HG02571 (cell line): ENCODE data around the gene RAB34.

ENCODE experiments used
- ATAC-seq: cut with Tn5 transposase; IDR thresholded peaks from one replicate; pipeline ENCODE4 v1.9.1; 2021; ENCODE audit warnings: mild to moderate bottlenecking, moderate library complexity; ENCODE audit not compliant: unreplicated experiment

RAB34 gene, protein sequence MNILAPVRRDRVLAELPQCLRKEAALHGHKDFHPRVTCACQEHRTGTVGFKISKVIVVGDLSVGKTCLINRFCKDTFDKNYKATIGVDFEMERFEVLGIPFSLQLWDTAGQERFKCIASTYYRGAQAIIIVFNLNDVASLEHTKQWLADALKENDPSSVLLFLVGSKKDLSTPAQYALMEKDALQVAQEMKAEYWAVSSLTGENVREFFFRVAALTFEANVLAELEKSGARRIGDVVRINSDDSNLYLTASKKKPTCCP

DNA sequence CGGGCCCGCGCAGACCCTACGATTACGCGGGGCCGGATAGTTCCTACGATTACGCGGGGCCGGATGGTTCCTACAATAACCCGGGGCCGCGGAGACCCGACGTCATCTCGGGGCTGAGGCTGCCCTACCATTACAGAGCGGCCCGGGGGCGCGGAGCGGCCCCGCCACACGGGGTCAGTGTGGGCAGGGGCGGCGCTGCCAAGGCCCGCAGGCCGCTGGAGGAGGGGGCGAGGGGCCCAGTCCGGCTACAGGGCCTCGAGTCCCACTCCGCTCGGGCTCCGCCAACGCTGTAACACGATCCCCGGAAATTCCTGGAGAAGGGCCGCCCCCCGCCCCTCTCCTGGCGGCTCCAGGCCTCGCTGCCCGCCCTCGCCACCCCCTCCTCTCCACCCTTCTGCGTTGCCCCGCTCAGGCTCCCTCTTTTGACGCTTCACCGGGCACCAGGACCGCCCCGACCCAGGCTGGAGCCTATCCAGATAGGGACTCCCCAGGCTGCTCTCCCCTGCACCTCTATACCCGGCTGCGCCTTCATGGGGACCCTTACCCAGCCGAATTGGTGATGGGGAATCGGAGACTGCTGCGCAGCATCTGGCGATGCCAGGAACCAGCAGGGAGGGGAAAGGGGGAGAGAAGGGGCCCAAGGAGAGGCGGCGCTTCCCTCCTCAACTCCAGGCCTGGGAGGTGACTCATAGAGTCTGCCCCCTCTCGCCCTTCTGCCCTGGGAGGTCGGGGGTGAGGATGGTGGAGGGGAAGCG is at the start of gene RAB34:
TSS of gene RAB34 (minus strand) at position 291 of the 755 bp plus-strand sequence. CDS start 602 bp downstream, outside the sequence.
- no peak for ATAC-seq

DNA sequence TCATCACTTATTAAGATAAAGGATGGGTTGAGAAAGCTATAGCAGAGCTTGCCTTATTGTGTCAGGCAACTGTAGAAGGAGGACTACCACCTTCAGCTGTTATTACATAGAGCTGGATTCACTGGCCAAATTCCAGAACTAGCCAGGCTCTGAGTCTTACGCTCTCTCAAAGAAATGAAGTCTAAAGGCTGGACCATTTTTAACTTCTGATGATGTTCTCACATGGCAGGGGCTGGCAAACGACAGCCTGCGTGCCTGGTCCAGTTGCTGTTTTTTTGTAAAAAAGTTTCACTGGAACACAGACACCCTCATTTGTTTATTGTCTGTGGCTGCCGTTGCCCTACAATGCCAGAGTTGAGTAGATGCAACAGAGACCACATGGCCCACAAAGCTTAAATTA is 47.4 kb upstream of the RAB34 start:
- ATAC-seq = no peak

DNA sequence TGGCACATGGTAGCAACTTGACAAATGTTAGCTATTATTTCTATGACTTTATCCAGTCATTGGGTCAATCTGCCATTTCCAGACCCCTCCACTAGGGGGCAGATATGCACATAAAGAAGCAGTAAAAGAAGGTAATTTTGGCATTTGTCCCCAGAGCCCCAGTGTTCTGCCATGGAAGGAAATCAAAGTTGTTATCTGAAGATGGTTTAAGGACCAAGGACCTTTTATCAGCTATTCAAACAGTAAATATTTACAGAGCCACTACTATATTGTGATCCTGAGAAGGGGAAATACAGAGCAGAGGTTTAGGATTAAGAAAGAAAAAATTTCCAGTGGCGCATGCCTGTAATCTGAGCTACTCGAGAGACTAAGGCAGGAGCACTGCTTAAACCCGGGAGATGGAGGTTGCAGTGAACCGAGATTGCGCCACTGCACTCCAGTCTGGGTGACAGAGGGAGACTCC is 46.2 kb upstream of the RAB34 start:
- no peak for ATAC-seq

DNA sequence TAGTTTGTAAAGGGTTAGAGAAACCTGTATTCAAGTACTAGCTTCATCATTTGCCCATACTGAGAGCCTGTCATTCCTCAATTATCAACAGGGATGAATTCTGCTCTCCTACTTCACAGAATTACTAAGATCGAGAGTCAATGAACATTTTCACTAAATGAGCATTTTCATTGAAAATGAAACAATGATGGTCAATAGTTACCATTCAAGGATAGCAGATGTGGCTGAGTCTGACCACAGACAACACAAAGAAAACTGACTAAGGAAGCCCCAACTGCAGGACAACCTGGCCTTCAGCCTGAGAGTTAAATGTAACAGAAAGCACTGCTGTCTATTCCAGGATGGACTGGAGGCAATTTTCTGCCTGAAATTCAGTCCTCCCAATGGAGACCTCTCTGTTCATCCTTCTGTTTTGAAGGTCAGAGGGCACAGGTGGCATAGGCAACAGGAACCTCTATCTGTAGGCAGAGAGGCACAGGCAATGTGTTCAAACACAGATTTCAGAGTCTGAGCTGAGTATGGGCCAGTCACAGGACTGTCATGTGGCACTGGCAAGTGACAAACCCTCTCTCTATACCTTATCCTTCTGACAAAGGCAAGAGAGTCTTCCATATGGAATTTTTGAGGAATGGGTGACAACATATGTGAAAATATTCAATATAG is 45.6 kb upstream of the RAB34 start:
- ATAC-seq = no peak

DNA sequence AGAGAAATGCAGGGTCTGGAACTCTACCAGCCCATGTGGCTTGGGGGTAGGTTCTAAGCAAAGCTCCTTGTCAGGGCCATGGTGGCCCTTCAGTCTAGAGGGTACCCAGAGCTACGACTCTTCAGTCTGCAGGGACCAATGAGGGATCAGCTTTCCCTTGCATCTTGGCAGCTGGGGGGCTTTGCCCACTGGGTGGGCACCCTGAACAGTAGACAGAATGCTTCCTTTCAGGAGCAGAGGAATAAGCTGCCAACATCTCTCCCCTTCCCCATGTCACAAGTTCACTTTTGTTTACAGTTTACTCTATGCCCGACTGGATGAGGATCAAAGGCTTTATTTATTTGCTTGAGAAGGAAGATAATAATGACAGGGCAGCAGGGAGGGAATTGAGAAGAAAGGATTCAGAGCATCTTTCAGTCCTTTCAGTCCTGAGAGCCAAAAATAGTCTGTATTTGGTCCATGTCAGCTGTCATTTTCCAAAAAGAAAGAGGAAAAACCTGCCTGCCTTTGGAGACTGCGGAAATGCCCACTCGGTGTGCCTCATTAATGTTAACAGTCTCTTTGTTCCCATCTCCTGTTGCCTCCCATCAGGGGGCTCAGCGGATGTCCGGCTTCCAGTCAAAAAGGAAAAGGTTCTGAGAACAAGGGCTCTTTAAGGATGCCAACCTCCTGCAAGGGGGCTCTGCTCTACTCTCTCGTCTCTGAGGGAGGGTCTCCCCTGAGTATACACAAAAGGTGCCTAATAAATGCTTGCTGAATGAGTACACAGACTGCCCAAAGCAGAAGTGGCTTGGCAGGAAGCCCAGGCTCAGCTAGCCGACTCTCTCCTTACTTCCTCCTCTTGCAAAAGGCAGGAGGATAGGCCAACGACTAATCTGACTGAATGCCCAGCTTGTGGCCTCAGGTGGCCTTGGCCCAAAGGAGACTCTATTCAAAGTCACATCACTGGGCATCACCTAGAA is 43.2 kb upstream of the RAB34 start:
- ATAC-seq = no peak

DNA sequence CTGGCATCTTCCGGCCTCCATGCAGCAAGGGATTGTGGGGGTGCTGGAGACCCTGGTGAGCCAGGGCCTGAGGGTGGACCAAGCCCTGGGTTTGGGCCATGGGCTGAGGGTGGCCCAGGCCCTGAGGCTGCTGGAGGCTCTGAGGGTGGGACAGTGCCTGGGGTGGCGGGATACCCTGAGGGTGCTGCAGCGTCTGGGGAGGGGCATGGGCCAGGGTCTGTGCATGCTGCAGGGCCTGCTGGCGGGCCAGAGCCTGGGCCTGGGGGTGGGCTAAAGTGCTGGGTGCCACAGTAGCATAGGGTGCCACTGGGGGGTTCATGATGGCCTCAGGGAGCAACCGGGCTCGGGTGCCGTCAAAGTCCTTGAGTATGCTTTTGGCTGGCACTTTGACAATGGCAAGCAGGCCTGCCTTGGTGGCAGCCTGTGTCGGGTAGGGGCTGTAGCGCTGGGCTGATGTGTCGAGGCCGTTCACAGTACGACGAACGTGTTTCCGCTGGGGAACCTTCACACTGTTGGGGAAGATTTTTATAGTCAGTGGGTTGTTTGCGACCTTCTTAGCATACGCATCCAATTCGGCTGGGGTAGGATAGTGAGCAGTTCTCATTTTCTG is 41.7 kb upstream of the RAB34 start:
- no peak for ATAC-seq

DNA sequence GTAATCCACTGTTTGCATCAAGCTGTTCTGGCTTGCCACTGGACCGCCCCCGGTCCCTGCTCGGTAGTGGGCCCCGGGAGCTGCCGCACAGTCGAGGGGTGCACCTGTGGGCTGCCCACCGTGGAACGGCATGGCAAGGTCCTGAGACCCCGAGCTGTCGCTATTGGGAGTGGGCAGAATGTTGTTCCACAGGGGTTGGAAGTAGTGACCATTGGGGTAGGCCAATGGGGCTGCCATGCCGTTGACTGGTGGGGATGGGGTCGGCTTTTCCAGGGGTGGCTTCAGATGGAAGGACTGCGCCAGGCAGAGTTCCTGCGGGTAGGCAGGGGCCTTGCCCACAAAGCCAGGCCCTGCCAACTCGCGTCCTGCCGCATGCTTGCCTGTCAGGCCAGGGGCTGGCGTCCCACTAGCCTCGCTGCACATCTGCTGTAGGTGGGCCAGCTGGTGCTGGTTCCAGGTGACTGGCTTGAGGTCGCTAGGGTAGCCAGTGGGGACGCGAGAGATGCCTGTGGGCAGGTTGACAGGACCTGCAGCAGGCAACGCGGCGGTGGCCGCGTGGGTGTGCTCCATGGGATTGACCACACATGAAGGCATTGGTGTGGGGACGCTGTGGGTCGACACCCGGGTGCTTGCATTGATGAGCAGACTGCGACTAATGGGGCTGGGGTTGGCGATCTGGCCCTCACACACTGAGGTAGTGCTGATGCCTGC is 40.9 kb upstream of the RAB34 start:
- no peak for ATAC-seq

DNA sequence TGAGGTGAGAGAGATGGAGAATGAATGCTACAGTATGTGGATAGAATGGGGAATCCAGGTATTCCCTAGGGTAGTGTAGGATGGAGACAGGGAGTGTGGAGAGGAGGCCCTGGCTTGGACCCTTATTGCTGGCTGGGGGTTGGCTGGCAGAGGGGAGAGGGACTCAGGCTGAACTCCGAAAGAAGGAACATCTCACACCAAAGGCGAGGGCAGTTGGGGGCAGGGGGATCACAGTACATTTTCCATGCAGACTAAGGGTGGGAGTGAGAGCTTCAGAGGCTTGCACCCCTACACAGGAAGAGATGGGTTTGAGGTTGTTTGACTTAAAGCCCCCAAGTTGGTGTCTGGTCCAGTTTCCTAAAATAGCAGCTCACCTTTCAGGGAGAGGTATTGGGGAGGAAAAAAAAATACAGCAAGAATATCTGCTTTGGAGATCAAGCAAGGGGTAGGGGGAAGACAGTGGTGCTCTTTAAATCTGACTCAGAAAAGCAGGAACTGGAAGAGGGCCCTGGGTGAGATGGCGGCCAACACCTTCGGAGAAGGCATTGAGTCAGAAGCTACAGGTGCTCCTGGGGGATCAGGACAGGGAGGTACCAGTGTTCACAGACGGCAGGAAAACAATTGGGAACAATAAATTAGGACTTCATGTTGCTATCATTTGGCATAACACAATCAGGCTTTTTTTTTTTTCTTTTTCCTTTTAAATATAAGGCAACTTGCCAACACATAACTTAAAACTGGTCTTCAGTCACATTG is 38.6 kb upstream of the RAB34 start:
- ATAC-seq = no peak

DNA sequence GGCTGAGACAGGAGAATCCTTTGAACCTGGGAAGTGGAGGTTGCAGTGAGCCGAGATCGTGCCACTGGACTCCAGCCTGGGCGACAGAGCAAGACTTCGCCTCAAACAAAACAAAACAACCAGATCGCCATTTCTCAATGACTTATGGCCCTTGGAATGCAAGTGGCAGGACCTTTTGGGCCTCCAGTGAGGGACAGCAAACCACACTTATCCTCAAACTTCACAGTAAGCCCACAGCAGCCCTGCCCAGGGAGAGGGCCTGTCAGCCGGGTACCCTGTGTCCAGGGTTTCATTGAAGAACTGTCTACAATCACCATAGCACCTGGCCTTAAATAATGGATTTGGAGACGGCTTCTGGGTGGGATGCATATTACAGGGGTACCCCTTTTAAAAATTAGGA is 37.8 kb upstream of the RAB34 start:
- no peak for ATAC-seq

DNA sequence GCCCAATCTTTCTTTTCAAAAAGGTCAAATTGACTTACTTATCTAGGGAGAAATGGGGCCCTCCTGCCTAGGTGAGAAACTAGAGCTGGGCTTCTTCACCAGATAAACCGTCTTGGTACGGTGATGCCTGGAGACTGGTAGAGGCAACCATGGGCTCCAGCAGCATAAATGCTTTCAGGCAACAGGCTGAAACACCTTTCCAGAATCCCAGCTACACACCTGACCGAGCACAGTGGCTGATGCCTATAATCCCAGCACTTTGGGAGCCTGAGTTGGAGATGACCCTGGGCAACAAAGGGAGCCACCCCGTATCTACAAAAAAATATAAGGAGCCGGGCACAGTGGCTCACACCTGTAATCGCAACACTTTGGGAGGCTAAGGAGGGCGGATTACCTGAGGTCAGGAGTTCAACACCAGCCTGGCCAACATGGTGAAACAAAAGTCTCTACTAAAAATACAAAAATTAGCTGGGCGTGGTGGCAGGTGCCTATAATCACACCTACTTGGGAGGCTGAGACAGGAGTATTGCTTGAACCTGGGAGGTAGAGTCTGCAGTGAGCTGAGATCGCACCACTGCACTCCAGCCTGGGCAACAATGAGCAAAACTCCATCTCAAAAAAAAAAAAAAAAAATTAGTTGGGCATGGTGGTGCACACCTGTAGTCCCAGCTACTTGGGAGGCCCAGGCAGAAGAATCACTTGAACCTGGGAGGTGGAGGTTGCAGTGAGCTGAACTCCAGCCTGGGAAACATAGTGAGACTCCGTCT is 34.1 kb upstream of the RAB34 start:
- ATAC-seq = no peak

DNA sequence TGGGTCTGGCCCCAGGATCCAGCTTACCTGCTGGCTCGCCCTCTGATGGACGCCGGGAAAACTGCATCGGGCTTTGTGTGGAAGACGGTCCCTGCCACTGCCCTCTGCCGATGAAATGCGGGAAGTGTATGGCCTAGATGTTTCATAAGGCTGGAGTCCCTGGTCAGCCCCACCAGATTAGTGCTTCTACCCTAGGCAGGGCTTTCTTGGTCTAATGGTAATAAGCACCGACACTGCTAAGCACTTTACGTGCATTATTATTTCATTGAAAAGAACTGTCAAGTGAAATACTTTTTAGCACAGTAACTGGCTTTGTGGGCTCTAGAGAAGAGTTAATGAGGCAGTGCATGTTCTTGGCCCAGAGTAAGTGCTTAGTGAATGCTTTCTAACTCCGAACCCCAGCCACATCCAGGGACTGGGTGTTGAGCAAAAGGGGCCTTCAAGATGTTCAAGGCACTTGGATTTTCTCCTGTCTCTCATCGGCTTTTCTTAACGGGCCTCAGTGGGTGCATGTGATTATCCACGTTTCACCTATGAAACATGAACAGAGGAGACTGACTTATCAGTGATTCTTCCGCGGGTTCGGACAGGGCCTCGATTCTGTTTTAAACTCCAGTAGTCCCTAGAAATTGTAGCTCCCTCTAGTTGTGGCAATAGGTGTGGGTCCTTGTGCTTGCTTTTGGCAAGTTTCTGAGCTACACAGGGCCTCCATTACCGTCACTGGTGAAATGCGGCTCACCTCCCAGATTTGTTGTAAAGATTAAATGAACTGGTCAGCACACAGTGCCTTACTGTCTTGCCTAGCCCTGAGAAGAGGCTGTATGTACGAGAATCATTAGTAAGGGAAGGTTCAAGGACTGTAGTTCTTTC is 32.7 kb upstream of the RAB34 start:
- peak; percentile 48 for ATAC-seq

DNA sequence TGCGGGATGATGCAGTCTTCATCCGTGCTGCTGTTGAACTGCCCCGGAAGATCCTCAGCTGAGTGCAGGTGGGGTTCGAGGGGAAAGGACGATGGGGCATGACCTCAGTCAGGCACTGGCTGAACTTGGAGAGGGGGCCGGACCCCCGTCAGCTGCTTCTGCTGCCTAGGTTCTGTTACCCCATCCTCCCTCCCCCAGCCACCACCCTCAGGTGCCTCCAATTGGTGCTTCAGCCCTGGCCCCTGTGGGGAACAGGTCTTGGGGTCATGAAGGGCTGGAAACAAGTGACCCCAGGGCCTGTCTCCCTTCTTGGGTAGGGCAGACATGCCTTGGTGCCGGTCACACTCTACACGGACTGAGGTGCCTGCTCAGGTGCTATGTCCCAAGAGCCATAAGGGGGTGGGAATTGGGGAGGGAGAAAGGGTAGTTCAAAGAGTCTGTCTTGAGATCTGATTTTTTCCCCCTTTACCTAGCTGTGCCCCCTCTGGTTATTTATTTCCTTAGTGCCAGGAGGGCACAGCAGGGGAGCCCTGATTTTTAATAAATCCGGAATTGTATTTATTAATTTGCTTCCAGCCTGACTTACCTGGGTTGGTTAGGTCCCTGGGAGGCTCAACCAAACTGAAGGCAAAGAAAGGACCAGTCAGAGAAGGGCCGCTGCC is 32.0 kb upstream of the RAB34 start:
- no peak for ATAC-seq

DNA sequence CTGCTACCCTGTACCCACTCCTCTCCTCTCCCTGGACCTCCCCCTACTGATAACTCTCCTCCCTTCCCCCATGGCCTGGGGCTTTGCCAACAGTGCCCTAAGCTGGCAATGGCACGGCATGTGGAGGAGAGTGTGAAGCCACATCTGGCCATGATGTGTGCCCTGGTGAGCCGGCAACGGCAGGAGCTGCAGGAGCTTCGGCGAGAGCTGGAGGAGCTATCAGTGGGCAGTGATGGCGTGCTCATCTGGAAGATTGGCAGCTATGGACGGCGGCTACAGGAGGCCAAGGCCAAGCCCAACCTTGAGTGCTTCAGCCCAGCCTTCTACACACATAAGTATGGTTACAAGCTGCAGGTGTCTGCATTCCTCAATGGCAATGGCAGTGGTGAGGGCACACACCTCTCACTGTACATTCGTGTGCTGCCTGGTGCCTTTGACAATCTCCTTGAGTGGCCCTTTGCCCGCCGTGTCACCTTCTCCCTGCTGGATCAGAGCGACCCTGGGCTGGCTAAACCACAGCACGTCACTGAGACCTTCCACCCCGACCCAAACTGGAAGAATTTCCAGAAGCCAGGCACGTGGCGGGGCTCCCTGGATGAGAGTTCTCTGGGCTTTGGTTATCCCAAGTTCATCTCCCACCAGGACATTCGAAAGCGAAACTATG is 31.3 kb upstream of the RAB34 start:
- ATAC-seq = no peak

DNA sequence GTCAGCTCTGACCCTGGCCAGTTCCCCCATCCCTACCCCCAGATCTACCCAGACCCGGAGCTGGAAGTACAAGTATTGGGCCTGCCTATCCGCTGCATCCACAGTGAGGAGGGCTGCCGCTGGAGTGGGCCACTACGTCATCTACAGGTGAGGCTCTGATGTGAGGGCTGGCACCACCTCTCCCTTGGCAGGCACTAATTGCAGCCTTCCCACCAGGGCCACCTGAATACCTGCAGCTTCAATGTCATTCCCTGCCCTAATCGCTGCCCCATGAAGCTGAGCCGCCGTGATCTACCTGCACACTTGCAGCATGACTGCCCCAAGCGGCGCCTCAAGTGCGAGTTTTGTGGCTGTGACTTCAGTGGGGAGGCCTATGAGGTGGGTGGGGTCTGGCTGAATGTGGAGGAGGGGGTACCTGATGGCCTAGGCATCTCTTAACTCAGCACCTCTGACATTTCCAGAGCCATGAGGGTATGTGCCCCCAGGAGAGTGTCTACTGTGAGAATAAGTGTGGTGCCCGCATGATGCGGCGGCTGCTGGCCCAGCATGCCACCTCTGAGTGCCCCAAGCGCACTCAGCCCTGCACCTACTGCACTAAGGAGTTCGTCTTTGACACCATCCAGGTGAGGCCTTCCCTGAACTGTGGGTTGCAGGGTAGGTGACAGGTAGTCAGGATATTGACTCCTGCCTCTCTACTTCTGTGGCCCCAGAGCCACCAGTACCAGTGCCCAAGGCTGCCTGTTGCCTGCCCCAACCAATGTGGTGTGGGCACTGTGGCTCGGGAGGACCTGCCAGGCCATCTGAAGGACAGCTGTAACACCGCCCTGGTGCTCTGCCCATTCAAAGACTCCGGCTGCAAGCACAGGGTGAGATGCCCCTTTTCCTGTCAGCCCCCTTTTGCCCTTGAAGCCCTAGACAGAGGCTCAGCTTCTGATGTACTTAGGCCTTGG is 30.4 kb upstream of the RAB34 start:
- ATAC-seq = no peak

DNA sequence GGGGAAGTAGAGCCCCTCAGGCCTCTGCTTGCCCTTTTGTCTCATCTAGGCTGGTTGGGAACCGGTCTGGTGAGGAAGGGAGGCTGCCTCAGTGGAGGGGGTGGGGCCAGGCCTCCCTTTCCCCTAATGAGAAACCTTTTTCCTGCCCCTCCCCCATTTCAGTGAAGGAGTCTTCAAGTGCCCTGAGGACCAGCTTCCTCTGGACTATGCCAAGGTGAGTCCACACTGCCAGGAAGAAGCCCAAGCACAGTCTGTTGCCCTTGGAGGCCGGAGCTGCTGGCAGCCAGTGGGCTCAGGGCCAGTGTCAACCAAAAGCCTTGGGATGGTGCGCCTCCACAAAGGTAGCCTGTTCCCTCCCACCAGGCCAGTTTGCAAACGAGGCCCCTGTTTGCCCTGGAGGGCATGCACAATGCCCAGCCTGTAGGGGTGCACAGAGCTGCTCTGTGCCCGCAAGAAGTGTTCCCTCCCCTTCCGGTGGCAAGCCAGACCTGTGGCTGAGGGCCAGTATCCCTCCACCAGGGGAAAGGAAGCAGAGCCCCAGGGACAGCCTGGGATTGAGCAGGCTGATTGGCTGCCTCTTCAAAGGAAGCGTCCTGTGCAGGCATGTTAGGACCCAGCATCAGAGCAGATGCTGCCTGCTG is 29.5 kb upstream of the RAB34 start:
- ATAC-seq = no peak
